MCF 10A (cell line): ENCODE measurements around the gene ZNF563. TPM values are rescaled to one million over a fixed set of nuclear protein-coding genes. Genes with fewer than 3 reads are reported as not detected.

Experiments used
- BruUV-seq: library from RNA; stranded (reverse); fragments of 400-500 nt; replicated peaks from 2 replicates; lab custom pipeline; 2021; lab: Mats Ljungman, UMichigan
- CTCF ChIA-PET: fragments of 300-600 bp; sonication (Branson Sonifier 250); formaldehyde crosslinking; extraction: SDS; loops from one replicate; lab custom pipeline; 2021; ENCODE audit warnings: antibody characterized with exemption, inconsistent platforms; lab: Yijun Ruan, JAX
- POLR2A ChIA-PET: fragments of 300-600, 350-650 bp; sonication (Branson Sonifier 250); formaldehyde crosslinking; extraction: SDS; loops from one replicate; lab custom pipeline; 2020; ENCODE audit warnings: antibody characterized with exemption, inconsistent platforms; lab: Yijun Ruan, JAX
- DNase-seq: peaks from one replicate; pipeline ENCODE4 v3.0.0-alpha.2; 2018; ENCODE audit not compliant: unreplicated experiment
- H3K27ac Mint-ChIP-seq: one replicate; pipeline ENCODE4 v1.8.0; 2022; ENCODE audit warnings: mild to moderate bottlenecking, low read depth, mixed read lengths; ENCODE audit not compliant: unreplicated experiment
- H3K27me3 Mint-ChIP-seq: one replicate; pipeline ENCODE4 v1.8.0; 2022; ENCODE audit warnings: mixed read lengths; ENCODE audit not compliant: insufficient read depth, unreplicated experiment
- H3K36me3 Mint-ChIP-seq: one replicate; pipeline ENCODE4 v1.8.0; 2022; ENCODE audit warnings: mild to moderate bottlenecking, moderate library complexity, mixed read lengths; ENCODE audit not compliant: insufficient read depth, unreplicated experiment
- H3K4me1 Mint-ChIP-seq: one replicate; pipeline ENCODE4 v1.8.0; 2022; ENCODE audit warnings: mixed read lengths; ENCODE audit not compliant: insufficient read depth, unreplicated experiment
- H3K4me3 Mint-ChIP-seq: one replicate; pipeline ENCODE4 v1.8.0; 2022; ENCODE audit warnings: mild to moderate bottlenecking, moderate library complexity, mixed read lengths; ENCODE audit not compliant: unreplicated experiment
- H3K9me3 Mint-ChIP-seq: one replicate; pipeline ENCODE4 v1.8.0; 2022; ENCODE audit warnings: mixed read lengths; ENCODE audit not compliant: unreplicated experiment
- CTCF ChIP-seq: fragments of 200-600 bp; IDR thresholded peaks from one replicate; pipeline ENCODE4 v1.8.0; 2022; ENCODE audit warnings: antibody characterized with exemption, mild to moderate bottlenecking; ENCODE audit not compliant: unreplicated experiment
- intact Hi-C: fragments of 100-400 bp; cut with micrococcal nuclease; formaldehyde crosslinking; loops from 2 replicates; pipeline ENCODE4 v1.14.1; 2022
- total RNA-seq: library from RNA; stranded (reverse); gene quantifications from 2 replicates; pipeline ENCODE4 v1.2.3, GENCODE V29; 2022

ZNF563 gene
- total RNA-seq, 1 experiment from 2014 or later: 1.3 TPM

DNA sequence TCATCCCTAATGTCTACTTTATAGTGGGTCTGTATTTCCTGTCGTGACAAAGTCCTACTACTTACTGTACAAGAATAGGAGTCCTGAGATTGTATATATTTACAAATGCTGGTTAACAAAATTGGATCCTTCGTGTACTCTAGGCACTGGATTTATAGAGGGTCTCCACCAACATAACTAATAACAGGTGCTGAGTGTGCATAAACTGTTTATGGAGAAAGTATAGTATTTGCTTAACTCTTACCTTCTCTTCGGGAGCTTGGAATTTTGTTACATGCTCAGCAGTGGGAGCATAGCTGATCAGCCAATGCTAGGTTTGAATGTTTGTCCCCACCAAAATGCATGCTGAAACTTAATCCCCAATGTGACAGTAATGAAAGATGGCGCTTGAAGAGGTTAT lies 19.9 kb upstream of the ZNF563 start:
- peaks cover 16% of the 10 kb centered on the region for H3K9me3 Mint-ChIP-seq
- ChIA-PET CTCF (interaction anchor here (0.8 kb wide), 1 partner anchor 582 kb away, joined by 3 read pairs; no protein-coding TSS in a partner anchor), POLR2A (no interaction called here)
- no peak for DNase-seq
- H3K27ac Mint-ChIP-seq: no peak overlapping the region
- H3K36me3 Mint-ChIP-seq: no peaks in the 10 kb centered on the region
- intact Hi-C loops: no loop called here
- no peak for TF ChIP-seq CTCF
- no peaks in the 10 kb centered on the region for H3K27me3 Mint-ChIP-seq
- BruUV-seq: no TSS peak
- H3K4me3 Mint-ChIP-seq: no peak overlapping the region
- no peaks in the 10 kb centered on the region for H3K4me1 Mint-ChIP-seq

GRCh38 chr19:12350890-12351197 lies 17.4 kb upstream of the ZNF563 start:
- Mint-ChIP-seq H3K9me3 (peaks cover 27% of the 10 kb centered on the region), H3K36me3 (no peaks in the 10 kb centered on the region)
- BruUV-seq: no TSS peak

GRCh38 chr19:12350185-12350889 lies 16.9 kb upstream of the ZNF563 start:
- no peaks in the 10 kb centered on the region for H3K4me1 Mint-ChIP-seq
- H3K27me3 Mint-ChIP-seq: no peaks in the 10 kb centered on the region
- H3K36me3 Mint-ChIP-seq: no peaks in the 10 kb centered on the region
- H3K4me3 Mint-ChIP-seq: no peak overlapping the region
- intact Hi-C loops: no loop called here
- ChIA-PET POLR2A (no interaction called here), CTCF (no interaction called here)
- no TSS peak for BruUV-seq
- H3K9me3 Mint-ChIP-seq: peaks cover 27% of the 10 kb centered on the region
- no peak for TF ChIP-seq CTCF
- H3K27ac Mint-ChIP-seq: no peak overlapping the region
- DNase-seq: no peak

More at GRCh38 chr19:12350890-12351197, 17.4 kb upstream of the ZNF563 start:
- H3K27ac Mint-ChIP-seq: no peak overlapping the region
- TF ChIP-seq CTCF: no peak
- no peak for DNase-seq
- CTCF ChIA-PET: no interaction called here
- H3K27me3 Mint-ChIP-seq: no peaks in the 10 kb centered on the region
- no peak overlapping the region for H3K4me3 Mint-ChIP-seq
- H3K4me1 Mint-ChIP-seq: no peaks in the 10 kb centered on the region
- POLR2A ChIA-PET: no interaction called here
- intact Hi-C loops: no loop called here

DNA sequence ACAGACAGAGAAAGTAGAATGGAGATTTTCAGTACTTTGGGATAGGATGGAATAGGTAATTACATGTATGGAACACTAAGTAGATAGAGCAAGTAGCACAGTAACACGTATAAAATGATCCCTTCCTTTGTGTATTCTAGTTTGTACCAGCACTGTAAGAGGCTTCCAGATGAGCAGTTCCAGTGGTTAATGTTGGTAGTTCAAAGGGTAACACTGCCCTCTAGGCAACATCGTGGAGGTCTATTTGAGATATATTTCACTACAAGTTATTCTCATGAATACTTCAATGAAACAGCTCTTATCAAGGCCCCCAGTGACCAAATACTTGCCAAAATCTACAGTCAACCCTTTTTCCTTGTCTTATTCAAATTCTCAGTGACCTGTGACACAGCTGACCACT lies 13.5 kb upstream of the ZNF563 start:
- no peak for DNase-seq
- BruUV-seq: no TSS peak
- TF ChIP-seq CTCF: no peak
- no peaks in the 10 kb centered on the region for H3K36me3 Mint-ChIP-seq
- no peaks in the 10 kb centered on the region for H3K27me3 Mint-ChIP-seq
- H3K9me3 Mint-ChIP-seq: peaks cover 35% of the 10 kb centered on the region
- POLR2A ChIA-PET: no interaction called here
- intact Hi-C loops: no loop called here
- CTCF ChIA-PET: no interaction called here
- no peaks in the 10 kb centered on the region for H3K4me1 Mint-ChIP-seq
- H3K4me3 Mint-ChIP-seq: no peak overlapping the region
- H3K27ac Mint-ChIP-seq: no peak overlapping the region
